Upper lobe of left lung (tissue), 6 donors: ENCODE measurements around the gene KLK1. TPM values are rescaled to one million over a fixed set of nuclear protein-coding genes. Genes with fewer than 3 reads are reported as not detected.
"Not testable (repeated sequence)": the region's sequence is repeated elsewhere in the genome, so short reads cannot be mapped to it uniquely, and the experiment has no call there.

Experiments
- ATAC-seq, 2 donors: fragments of 200-7000 bp; cut with Tn5 transposase; one replicate each; pipeline ENCODE4 v1.9.1; 2022; ENCODE audit warnings: mild to moderate bottlenecking in 2 of 2, moderate library complexity in 2 of 2; ENCODE audit not compliant: low FRiP score in 2 of 2
- DNase-seq, 2 donors: peaks; one replicate each; pipeline ENCODE4 v3.0.0-alpha.2; 2019 to 2020
- H3K27ac ChIP-seq, 4 donors: fragments of 200-600 bp; sonication (generic); one replicate each; pipeline ENCODE4 v1.5.1; 2016 to 2019
- H3K27me3 ChIP-seq, 4 donors: fragments of 200-600 bp; sonication (generic); one replicate each; pipeline ENCODE4 v1.5.1; 2017 to 2019
- H3K36me3 ChIP-seq, 4 donors: fragments of 200-600 bp; sonication (generic); one replicate each; pipeline ENCODE4 v1.5.1; 2016 to 2019
- H3K4me1 ChIP-seq, 4 donors: fragments of 200-600 bp; sonication (generic); one replicate each; pipeline ENCODE4 v1.5.1; 2018 to 2019
- H3K4me3 ChIP-seq, 4 donors: fragments of 200-600 bp; sonication (generic); one replicate each; pipeline ENCODE4 v1.5.1; 2017 to 2019; ENCODE audit warnings: mild to moderate bottlenecking in 2 of 4, moderate library complexity in 1 of 4
- H3K9me3 ChIP-seq, 4 donors: fragments of 200-600 bp; sonication (generic); one replicate each; pipeline ENCODE4 v1.5.1; 2018 to 2019
- EP300 ChIP-seq, 4 donors: sonication (generic); formaldehyde crosslinking; IDR thresholded peaks; one replicate each; pipeline ENCODE4 v1.5.1; 2017; ENCODE audit warnings: antibody characterized with exemption in 4 of 4, control low read depth in 2 of 4
- POLR2A ChIP-seq, 4 donors: fragments of 450-650 bp; IDR thresholded peaks; one replicate each; pipeline ENCODE4 v1.5.1; 2016 to 2017; ENCODE audit warnings: antibody characterized with exemption in 4 of 4, mild to moderate bottlenecking in 2 of 4
- POLR2AphosphoS5 ChIP-seq, 2 donors: sonication (generic); formaldehyde crosslinking; IDR thresholded peaks; one replicate each; pipeline ENCODE4 v1.5.1; 2017; ENCODE audit warnings: antibody characterized with exemption in 2 of 2
- WGBS, 2 donors: methylation state at CpG; one replicate each; pipeline ENCODE4 v1.1.5; 2017 to 2018; 5-methylcytosine and 5-hydroxymethylcytosine counted together
- total RNA-seq, 6 donors: library from RNA; depleted of rRNA in 4 of 6; stranded (reverse); fragments of >200 nt in 4 of 6; gene quantifications; one replicate each; pipeline versions ENCODE4 v1.1.0 to v1.2.1, GENCODE V29; 2016 to 2021
- TF ChIP-seq, protein P1 (sequence below), 6 experiments: fragments of 450-650 bp in 4 of 6; fragments of 200-600 bp in 2 of 6; sonication (generic) in 2 of 6; IDR thresholded peaks; one replicate each; pipeline ENCODE4 v1.5.1; 2016 to 2019; ENCODE audit warnings: antibody characterized with exemption in 6 of 6
- donor health status: DM: no; HTN: no; CAD: no; lungs with moderate emphysema.
- donor health status: DM: no; HTN: yes; CAD: no; lungs with severe emphysema.

Gene KLK1
- total RNA-seq, 6 donors from 2014 or later = 1.3 to 3.3 (median 2.0) TPM; not detected in 3

DNA sequence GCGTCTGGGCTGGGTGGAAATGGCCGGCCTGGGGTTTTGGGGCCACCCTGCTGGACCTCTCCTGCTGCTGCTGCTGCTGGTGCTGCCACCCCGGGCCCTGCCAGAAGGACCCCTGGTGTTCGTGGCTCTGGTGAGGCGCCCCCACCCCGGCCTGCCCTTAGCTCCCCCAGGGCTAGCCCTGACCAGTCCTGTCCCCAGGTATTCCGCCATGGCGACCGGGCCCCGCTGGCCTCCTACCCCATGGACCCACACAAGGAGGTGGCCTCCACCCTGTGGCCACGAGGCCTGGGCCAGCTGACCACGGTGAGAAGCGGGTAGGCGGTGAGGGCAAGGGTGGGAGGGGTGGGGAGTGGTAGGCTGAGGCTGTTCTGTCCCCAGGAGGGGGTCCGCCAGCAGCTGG lies 33.2 kb downstream of the KLK1 start, which contains the start of gene ACP4:
Gene ACP4 (plus strand): TSS at position 20 of the 400 bp plus-strand sequence. CDS start 0 bp downstream, at position 20.
- TF ChIP-seq POLR2AphosphoS5 (IDR thresholded peaks at IDR 0.05) = no peak
- TF ChIP-seq, protein P1, sequence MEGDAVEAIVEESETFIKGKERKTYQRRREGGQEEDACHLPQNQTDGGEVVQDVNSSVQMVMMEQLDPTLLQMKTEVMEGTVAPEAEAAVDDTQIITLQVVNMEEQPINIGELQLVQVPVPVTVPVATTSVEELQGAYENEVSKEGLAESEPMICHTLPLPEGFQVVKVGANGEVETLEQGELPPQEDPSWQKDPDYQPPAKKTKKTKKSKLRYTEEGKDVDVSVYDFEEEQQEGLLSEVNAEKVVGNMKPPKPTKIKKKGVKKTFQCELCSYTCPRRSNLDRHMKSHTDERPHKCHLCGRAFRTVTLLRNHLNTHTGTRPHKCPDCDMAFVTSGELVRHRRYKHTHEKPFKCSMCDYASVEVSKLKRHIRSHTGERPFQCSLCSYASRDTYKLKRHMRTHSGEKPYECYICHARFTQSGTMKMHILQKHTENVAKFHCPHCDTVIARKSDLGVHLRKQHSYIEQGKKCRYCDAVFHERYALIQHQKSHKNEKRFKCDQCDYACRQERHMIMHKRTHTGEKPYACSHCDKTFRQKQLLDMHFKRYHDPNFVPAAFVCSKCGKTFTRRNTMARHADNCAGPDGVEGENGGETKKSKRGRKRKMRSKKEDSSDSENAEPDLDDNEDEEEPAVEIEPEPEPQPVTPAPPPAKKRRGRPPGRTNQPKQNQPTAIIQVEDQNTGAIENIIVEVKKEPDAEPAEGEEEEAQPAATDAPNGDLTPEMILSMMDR (IDR thresholded peaks at IDR 0.05) = no peak
- TF ChIP-seq POLR2A (IDR thresholded peaks at IDR 0.05) = no peak
- TF ChIP-seq EP300 (IDR thresholded peaks at IDR 0.05) = no peak
- DNase-seq (peak in 1 of 2 donors; percentile 79), ATAC-seq (no peak)
- Histone ChIP-seq H3K9me3 (no peaks in the 10 kb centered on the region), H3K4me1 (no peaks in the 10 kb centered on the region), H3K4me3 (no peak within 1 kb of the TSS), H3K27ac (no peak within 1 kb of the TSS), H3K36me3 (no peaks in the 10 kb centered on the region), H3K27me3 (no peaks in the 10 kb centered on the region)
- 91 to 92% methylated on average over 10 to 15 of the region's 15 CpGs for WGBS, 2 donors

- no peaks in the 10 kb centered on the region for H3K36me3 ChIP-seq
Measured at GRCh38 chr19:50785329-50785728, 38.3 kb downstream of the KLK1 start.

GRCh38 chr19:50784710-50785109 lies 38.9 kb downstream of the KLK1 start:
- 91 to 95% methylated on average over 3 of the region's 3 CpGs for WGBS, 2 donors
- Histone ChIP-seq H3K9me3 (no peaks in the 10 kb centered on the region), H3K4me3 (no peak overlapping the region), H3K4me1 (peaks cover 0 to 8% (median 6%) of the 10 kb centered on the region in 4 donors), H3K36me3 (no peaks in the 10 kb centered on the region), H3K27ac (no peak overlapping the region), H3K27me3 (peaks cover 0 to 4% (median 0%) of the 10 kb centered on the region in 4 donors)
- no peak for TF ChIP-seq EP300 (IDR thresholded peaks at IDR 0.05)
- ATAC-seq = no peak
- DNase-seq = no peak

More at GRCh38 chr19:50785329-50785728, 38.3 kb downstream of the KLK1 start:
- Histone ChIP-seq H3K27me3 (no peaks in the 10 kb centered on the region), H3K4me1 (peaks cover 0 to 8% (median 6%) of the 10 kb centered on the region in 4 donors), H3K4me3 (no peak overlapping the region), H3K27ac (no peak overlapping the region), H3K9me3 (no peaks in the 10 kb centered on the region)
- DNase-seq (peak in 1 of 2 donors; percentile 60), ATAC-seq (no peak)
- 84 to 86% methylated on average over 12 of the region's 12 CpGs for WGBS, 2 donors
- TF ChIP-seq POLR2A (IDR thresholded peaks at IDR 0.05) (no peak), POLR2AphosphoS5 (IDR thresholded peaks at IDR 0.05) (no peak), EP300 (IDR thresholded peaks at IDR 0.05) (no peak)
- TF ChIP-seq, protein P1 (IDR thresholded peaks at IDR 0.05) = no peak

- H3K27ac ChIP-seq, H3K27me3 ChIP-seq, H3K4me3 ChIP-seq, H3K4me1 ChIP-seq, H3K9me3 ChIP-seq, H3K36me3 ChIP-seq, DNase-seq, ATAC-seq: not testable (repeated sequence)
- TF ChIP-seq, protein P1 (IDR thresholded peaks at IDR 0.05) = peak in 1 of 6 experiments; percentile 0
- 35 to 41% methylated on average over 8 of the region's 8 CpGs for WGBS, 2 donors
Measured at GRCh38 chr19:50783848-50784152, 39.8 kb downstream of the KLK1 start.

DNA sequence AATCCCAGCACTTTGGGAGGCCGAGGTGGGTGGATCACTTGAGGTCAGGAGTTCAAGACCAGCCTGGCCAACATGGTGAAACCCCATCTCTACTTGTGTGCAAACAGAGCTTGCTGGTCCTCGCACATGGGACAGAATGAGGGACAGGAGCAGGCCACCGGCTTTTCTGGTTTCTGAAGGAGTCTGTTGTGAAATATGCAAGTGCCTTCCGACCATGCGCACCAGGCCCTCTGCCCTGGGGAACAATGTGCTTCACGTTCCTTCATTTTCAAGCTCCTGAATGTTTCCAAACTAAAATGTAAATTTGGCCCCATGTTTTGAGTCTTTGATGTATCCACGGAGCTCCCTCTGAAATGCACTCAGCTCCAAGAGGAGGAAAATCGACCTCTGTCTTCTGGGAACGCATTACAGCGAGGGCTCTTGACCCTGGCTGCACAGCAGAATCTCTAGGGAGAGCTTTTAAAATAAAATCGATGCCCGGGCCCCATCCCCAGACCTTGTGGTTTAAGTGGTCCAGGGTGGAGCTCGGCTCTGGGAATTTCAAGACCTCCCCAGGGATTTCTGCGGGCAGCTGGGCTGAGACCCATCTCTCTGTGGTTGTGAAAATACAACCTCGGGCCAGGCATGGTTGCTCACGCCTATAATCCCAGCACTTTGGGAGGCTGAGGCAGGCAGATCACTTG lies 42.7 kb downstream of the KLK1 start:
- ATAC-seq = peak in 1 of 2 donors; percentile 59
- TF ChIP-seq POLR2AphosphoS5 (IDR thresholded peaks at IDR 0.05) (no peak), POLR2A (IDR thresholded peaks at IDR 0.05) (no peak), EP300 (IDR thresholded peaks at IDR 0.05) (no peak)
- TF ChIP-seq, protein P1 (IDR thresholded peaks at IDR 0.05) = no peak
- Histone ChIP-seq H3K4me3 (no peak overlapping the region), H3K27ac (no peak overlapping the region), H3K4me1 (peaks cover 0 to 12% (median 8%) of the 10 kb centered on the region in 4 donors), H3K27me3 (peaks cover 0 to 19% (median 7%) of the 10 kb centered on the region in 4 donors), H3K9me3 (peaks cover 0 to 6% (median 4%) of the 10 kb centered on the region in 4 donors), H3K36me3 (no peaks in the 10 kb centered on the region)
- 51 to 58% methylated on average over 16 of the region's 16 CpGs for WGBS, 2 donors
- DNase-seq = peak in 1 of 2 donors; percentile 56
